Endometrial microvascular endothelial cells (primary cell): ENCODE results near the gene RSPRY1. TPM values are rescaled to one million over a fixed set of nuclear protein-coding genes. Genes with fewer than 3 reads are reported as not detected.

Experiments
- in situ Hi-C: cut with HindIII; loops from 2 replicates; pipeline ENCODE4 v1.10.0; 2017; ENCODE audit warnings: low sequenced_read_pairs, low pct_unique_long_range_greater_than_20kb; ENCODE audit errors: inconsistent ontology term
- total RNA-seq: library from RNA; depleted of rRNA; stranded (reverse); fragments of >200 nt; gene quantifications from one replicate; pipeline ENCODE4 v1.2.3, GENCODE V29; 2015; ENCODE audit errors: inconsistent ontology term

The RSPRY1 gene
- total RNA-seq, 1 donor from 2014 or later = 37.4 TPM

GRCh38 chr16:57150682-57151330 lies 35.3 kb upstream of the RSPRY1 start:
- in situ Hi-C loops = no loop called here

GRCh38 chr16:57151369-57151768 lies 34.8 kb upstream of the RSPRY1 start:
- in situ Hi-C loops = no loop called here

- in situ Hi-C loops = no loop called here
These were observed 33.7 kb upstream of the RSPRY1 start for GRCh38 chr16:57152096-57153093.

DNA sequence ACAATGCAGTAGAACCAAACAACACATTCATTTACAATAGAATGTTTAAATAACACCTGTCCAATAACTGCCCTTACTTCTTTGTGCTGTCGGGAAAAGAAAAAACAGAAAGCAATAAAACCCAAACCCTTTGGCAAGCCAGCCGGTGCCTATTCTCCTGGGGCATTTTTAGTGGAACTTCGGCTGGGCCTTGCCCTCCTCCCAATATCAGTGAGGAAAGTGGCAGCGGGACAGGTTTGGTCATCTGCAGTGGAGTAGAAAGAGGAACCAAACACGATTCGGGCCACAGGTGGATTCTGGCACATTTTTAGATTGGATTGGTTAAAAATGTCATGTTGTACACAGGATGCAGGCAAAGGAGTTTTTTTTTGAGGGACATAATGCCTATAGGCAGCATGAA lies 32.3 kb upstream of the RSPRY1 start:
- in situ Hi-C loops = no loop called here

- in situ Hi-C loops = no loop called here
These were observed 30.3 kb upstream of the RSPRY1 start for GRCh38 chr16:57155702-57156350.

DNA sequence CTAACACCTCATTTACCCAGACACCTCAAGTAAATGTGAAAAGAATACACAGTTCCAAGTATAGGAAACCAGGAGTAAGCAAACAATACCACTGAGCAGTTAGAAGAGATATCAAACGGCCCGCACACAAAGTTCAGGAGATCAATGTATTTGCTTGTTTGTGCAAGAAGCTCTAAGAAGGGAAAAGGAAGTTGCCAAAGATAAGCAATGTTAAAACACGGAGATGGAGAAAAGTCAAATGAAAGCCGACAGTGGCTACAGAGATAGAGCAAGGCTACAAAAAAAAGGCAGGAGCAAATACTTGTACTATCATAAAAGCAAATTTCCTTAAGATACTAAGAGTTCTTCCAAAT lies 29.8 kb upstream of the RSPRY1 start:
- in situ Hi-C loops = no loop called here

DNA sequence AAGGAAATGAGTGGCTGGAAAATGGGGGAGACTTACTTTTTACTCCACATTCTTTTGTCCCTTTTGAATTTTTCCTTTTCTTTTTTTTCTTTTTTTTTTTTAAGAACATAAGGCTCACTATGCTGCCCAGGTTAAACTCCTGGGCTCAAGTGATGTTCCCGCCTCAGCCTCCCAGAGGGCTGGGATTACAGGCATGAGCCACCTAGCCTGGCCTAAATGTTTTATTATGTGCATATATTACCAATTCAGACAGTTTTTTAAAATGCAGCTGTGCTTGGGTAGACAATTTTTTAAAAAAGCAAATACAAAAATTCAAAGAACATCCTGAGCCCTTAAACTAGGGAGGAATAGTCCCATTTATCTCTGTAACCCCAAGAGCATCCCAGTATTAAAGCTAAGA lies 28.6 kb upstream of the RSPRY1 start:
- in situ Hi-C loops = no loop called here

GRCh38 chr16:57159447-57159846 lies 26.7 kb upstream of the RSPRY1 start:
- in situ Hi-C loops = no loop called here

- in situ Hi-C loops = loop anchor here (10.0 kb wide), 1 partner anchor 89 kb away; no protein-coding TSS in a partner anchor
These were observed 22.3 kb upstream of the RSPRY1 start for GRCh38 chr16:57163842-57164241.

- in situ Hi-C loops = loop anchor here (10.0 kb wide), 1 partner anchor 91 kb away; no protein-coding TSS in a partner anchor
These were observed 20.6 kb upstream of the RSPRY1 start for GRCh38 chr16:57165483-57165882.

GRCh38 chr16:57165938-57166337 lies 20.2 kb upstream of the RSPRY1 start:
- in situ Hi-C loops = loop anchor here (10.0 kb wide), 1 partner anchor 91 kb away; no protein-coding TSS in a partner anchor

GRCh38 chr16:57166451-57166850 lies 19.7 kb upstream of the RSPRY1 start:
- in situ Hi-C loops = loop anchor here (10.0 kb wide), 1 partner anchor 92 kb away; no protein-coding TSS in a partner anchor

DNA sequence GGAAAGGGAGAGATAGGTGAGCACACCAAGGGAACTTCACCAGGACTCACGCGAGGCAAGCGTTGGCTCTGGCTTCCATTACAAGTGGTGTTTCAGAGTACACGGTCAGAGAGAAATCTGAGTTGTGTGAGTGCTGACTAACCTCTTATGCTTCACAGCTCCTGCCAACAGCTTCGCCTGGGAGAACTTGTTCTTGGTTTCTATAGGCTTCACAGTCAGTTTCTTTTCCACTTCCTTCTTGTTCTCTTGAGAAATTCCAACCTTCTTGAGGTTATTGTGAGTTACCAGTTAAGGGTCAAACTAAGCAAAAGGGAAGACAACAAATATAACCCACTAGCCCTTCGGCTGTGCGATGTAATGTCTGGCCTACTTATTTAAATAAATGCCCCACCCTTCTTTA lies 19.2 kb upstream of the RSPRY1 start:
- in situ Hi-C loops = loop anchor here (10.0 kb wide), 1 partner anchor 92 kb away; no protein-coding TSS in a partner anchor

- in situ Hi-C loops = loop anchor here (10.0 kb wide), 1 partner anchor 93 kb away; no protein-coding TSS in a partner anchor
These were observed 18.6 kb upstream of the RSPRY1 start for GRCh38 chr16:57167538-57167937.

- in situ Hi-C loops = loop anchor here (10.0 kb wide), 1 partner anchor 93 kb away; no protein-coding TSS in a partner anchor
These were observed 18.2 kb upstream of the RSPRY1 start for GRCh38 chr16:57167953-57168352.

DNA sequence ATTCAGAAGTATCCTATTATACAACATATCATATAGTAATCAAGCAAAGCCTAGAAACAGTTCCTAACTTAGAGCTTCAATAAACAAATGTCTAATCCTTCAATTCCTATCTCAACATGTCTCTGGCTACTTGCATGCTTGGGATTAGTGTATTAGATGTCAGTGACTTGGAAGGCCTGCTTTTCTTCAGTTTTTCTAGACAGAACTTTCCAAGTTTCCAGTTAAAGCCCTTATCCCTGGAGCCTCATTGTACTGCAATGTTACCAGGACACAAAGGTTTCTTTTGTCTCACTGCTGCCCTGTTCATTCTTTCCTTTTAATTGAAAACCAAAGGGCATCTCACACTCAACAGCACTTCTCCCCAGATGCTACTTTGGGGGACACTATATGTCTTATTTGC lies 16.8 kb upstream of the RSPRY1 start:
- in situ Hi-C loops = loop anchor here (10.0 kb wide), 1 partner anchor 95 kb away; no protein-coding TSS in a partner anchor

DNA sequence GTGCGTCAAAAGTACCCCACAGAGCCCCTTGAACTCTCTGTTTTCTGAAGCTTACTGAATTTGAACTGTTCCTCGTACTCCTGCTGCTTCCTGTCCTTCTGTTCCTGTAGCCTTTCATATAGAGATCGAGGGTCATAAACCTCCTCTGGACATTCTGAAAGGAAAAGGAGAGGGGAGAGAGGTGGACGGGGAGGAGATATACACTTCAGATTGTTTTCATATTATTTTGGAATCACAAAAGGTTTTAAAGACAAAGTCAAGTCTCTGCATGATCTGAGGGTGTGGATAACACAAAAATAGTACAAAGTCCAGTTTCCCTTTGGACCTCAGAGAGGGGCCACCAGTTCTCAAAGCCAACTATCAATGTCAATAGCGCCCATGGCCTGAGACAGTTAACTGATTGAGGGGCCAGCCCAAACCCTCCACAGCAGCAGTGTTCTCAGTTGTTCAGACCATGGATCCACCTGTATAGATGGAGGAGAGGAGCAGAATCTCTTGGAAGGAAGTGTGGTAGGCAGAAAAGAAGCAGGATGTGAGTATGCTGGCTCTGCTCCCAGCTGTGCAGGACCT lies 13.3 kb upstream of the RSPRY1 start:
- in situ Hi-C loops = no loop called here

DNA sequence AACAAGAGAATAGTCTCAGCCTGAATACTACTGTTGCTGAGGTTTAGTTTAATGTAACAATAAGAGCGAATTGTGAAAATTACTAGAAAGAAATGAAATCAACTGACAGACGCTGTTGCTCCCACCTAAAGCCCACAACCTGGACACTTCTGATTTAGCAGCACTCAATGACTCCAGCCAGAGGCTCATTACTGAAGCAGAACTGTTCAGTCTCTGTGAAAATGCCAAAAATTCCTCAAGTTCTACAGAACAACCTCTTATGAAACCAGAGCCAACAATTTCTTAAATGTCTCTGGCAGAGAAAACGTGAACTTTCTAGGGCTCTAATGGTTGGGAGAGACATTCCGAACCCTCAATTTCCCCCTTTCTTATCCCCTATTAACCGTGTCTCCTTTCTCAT lies 10.2 kb upstream of the RSPRY1 start:
- in situ Hi-C loops = no loop called here

DNA sequence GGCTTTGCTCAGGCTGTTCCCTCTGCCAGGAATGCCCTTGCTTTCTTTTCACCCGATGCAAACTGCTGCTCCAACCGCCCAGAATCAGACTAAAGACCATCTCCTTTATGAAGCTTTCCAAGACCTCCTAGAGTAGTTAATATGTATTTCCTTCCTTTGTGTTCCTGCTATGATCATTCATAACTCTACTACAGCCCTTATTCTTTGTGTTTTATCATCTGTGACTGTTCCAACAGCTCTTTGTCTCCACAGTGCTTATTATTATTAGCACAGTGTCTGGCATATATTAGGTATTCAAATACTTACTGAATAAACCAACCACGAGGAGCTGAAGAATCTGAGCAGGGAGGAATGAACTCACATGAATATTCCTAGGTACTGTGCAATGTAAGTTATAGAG lies 7.9 kb upstream of the RSPRY1 start:
- in situ Hi-C loops = no loop called here
